Activated CD8-positive, alpha-beta T cell treated with anti-CD3 and anti-CD28 coated beads for 36 hours (primary cell): ENCODE measurements around the gene CLDN6. TPM values are rescaled to one million over a fixed set of nuclear protein-coding genes. Genes with fewer than 3 reads are reported as not detected.

Source experiments
- ATAC-seq: fragments of 200-7000 bp; cut with Tn5 transposase; one replicate; pipeline ENCODE4 v1.10.0; 2021; ENCODE audit warnings: mild to moderate bottlenecking, moderate library complexity
- CTCF ChIA-PET: fragments of 350-600 bp; sonication (Branson Sonifier 250); formaldehyde crosslinking; loops from one replicate; lab custom pipeline; 2021; ENCODE audit warnings: antibody characterized with exemption; lab: Charles Lee
- POLR2A ChIA-PET: fragments of 350-600 bp; sonication (Branson Sonifier 250); formaldehyde crosslinking; loops from one replicate; lab custom pipeline; 2021; ENCODE audit warnings: antibody characterized with exemption; lab: Charles Lee
- DNase-seq: peaks from one replicate; pipeline ENCODE4 v3.0.0-alpha.2; 2020
- H3K27ac Mint-ChIP-seq: one replicate; pipeline ENCODE4 v1.8.0; 2021; ENCODE audit warnings: mild to moderate bottlenecking, mixed read lengths
- H3K27me3 Mint-ChIP-seq: one replicate; pipeline ENCODE4 v1.8.0; 2021; ENCODE audit warnings: mixed read lengths
- H3K36me3 Mint-ChIP-seq: one replicate; pipeline ENCODE4 v1.8.0; 2021; ENCODE audit warnings: low read depth, mixed read lengths
- H3K4me1 Mint-ChIP-seq: one replicate; pipeline ENCODE4 v1.8.0; 2021; ENCODE audit warnings: low read depth, mixed read lengths
- H3K4me3 Mint-ChIP-seq: one replicate; pipeline ENCODE4 v1.8.0; 2021; ENCODE audit warnings: mild to moderate bottlenecking, moderate library complexity, mixed read lengths
- H3K9me3 Mint-ChIP-seq: one replicate; pipeline ENCODE4 v1.8.0; 2021; ENCODE audit warnings: mixed read lengths
- CTCF ChIP-seq: fragments of 200-600 bp; IDR thresholded peaks from one replicate; pipeline ENCODE4 v1.8.0; 2022; ENCODE audit warnings: antibody characterized with exemption, mild to moderate bottlenecking
- intact Hi-C: fragments of 100-400 bp; cut with micrococcal nuclease; formaldehyde crosslinking; loops from one replicate; pipeline ENCODE4 v1.10.0; 2022
- total RNA-seq, 2 experiments: library from RNA; stranded (reverse); gene quantifications; one replicate each; pipeline ENCODE4 v1.2.3, GENCODE V29; 2021

Gene CLDN6
- total RNA-seq, 2 experiments from 2014 or later: not detected

- POLR2A ChIA-PET: interaction anchor here (0.6 to 2.8 kb wide), 6 partner anchors 8 to 78 kb away, joined by 3 to 9 read pairs (median 4); no protein-coding TSS in a partner anchor
These were observed 33.5 kb upstream of the CLDN6 start for GRCh38 chr16:3051494-3051893.

GRCh38 chr16:3051009-3051408 lies 33.0 kb upstream of the CLDN6 start:
- Mint-ChIP-seq H3K4me1 (peaks cover 34% of the 10 kb centered on the region), H3K27me3 (peaks cover 10% of the 10 kb centered on the region), H3K9me3 (no peaks in the 10 kb centered on the region), H3K27ac (no peak overlapping the region), H3K36me3 (peaks cover 20% of the 10 kb centered on the region), H3K4me3 (no peak overlapping the region)
- TF ChIP-seq CTCF: no peak
- ChIA-PET CTCF (interaction anchor here (0.6 to 6.0 kb wide), 3 partner anchors 9 to 643 kb away, joined by 3 to 99 read pairs (median 5); no protein-coding TSS in a partner anchor), POLR2A (interaction anchor here (0.7 to 2.8 kb wide), 6 partner anchors 8 to 78 kb away, joined by 3 to 9 read pairs (median 4); no protein-coding TSS in a partner anchor)
- no peak for DNase-seq
- intact Hi-C loops: no loop called here
- ATAC-seq: no peak

More at GRCh38 chr16:3051494-3051893, 33.5 kb upstream of the CLDN6 start:
- H3K4me3 Mint-ChIP-seq: no peak overlapping the region
- H3K4me1 Mint-ChIP-seq: peaks cover 36% of the 10 kb centered on the region
- peaks cover 10% of the 10 kb centered on the region for H3K27me3 Mint-ChIP-seq
- intact Hi-C loops: no loop called here
- H3K36me3 Mint-ChIP-seq: peaks cover 20% of the 10 kb centered on the region
- ATAC-seq (no peak), DNase-seq (no peak)
- H3K27ac Mint-ChIP-seq: no peak overlapping the region
- no peaks in the 10 kb centered on the region for H3K9me3 Mint-ChIP-seq
- CTCF ChIA-PET: interaction anchor here (0.6 to 6.0 kb wide), 3 partner anchors 10 to 642 kb away, joined by 3 to 99 read pairs (median 5); no protein-coding TSS in a partner anchor
- TF ChIP-seq CTCF: no peak

GRCh38 chr16:3050487-3050886 lies 32.5 kb upstream of the CLDN6 start:
- POLR2A ChIA-PET: interaction anchor here (0.7 to 2.8 kb wide), 4 partner anchors 9 to 79 kb away, joined by 3 to 9 read pairs (median 6); no protein-coding TSS in a partner anchor
- CTCF ChIA-PET: interaction anchor here (1.6 to 6.0 kb wide), 3 partner anchors 9 to 79 kb away, joined by 4 to 99 read pairs (median 36); no protein-coding TSS in a partner anchor
- peaks cover 19% of the 10 kb centered on the region for H3K36me3 Mint-ChIP-seq
- no peak for ATAC-seq
- intact Hi-C loops: no loop called here
- no peak for DNase-seq
- TF ChIP-seq CTCF: no peak
- H3K9me3 Mint-ChIP-seq: no peaks in the 10 kb centered on the region
- H3K27ac Mint-ChIP-seq: no peak overlapping the region
- no peak overlapping the region for H3K4me3 Mint-ChIP-seq
- peaks cover 11% of the 10 kb centered on the region for H3K27me3 Mint-ChIP-seq
- H3K4me1 Mint-ChIP-seq: peaks cover 31% of the 10 kb centered on the region

GRCh38 chr16:3049921-3050481 lies 32.0 kb upstream of the CLDN6 start:
- CTCF ChIA-PET: interaction anchor here (1.6 to 6.0 kb wide), 3 partner anchors 9 to 80 kb away, joined by 4 to 99 read pairs (median 36); no protein-coding TSS in a partner anchor
- no peaks in the 10 kb centered on the region for H3K9me3 Mint-ChIP-seq
- H3K4me3 Mint-ChIP-seq: no peak overlapping the region
- POLR2A ChIA-PET: interaction anchor here (1.3 to 2.8 kb wide), 3 partner anchors 9 to 49 kb away, joined by 4 to 9 read pairs (median 9); no protein-coding TSS in a partner anchor
- peaks cover 30% of the 10 kb centered on the region for H3K4me1 Mint-ChIP-seq
- no peak for DNase-seq
- intact Hi-C loops: no loop called here
- no peak for ATAC-seq
- peaks cover 15% of the 10 kb centered on the region for H3K27me3 Mint-ChIP-seq
- no peak for TF ChIP-seq CTCF
- H3K27ac Mint-ChIP-seq: no peak overlapping the region
- peaks cover 14% of the 10 kb centered on the region for H3K36me3 Mint-ChIP-seq

- no peak for DNase-seq
- CTCF ChIA-PET: interaction anchor here (1.2 to 6.0 kb wide), 4 partner anchors 12 to 82 kb away, joined by 4 to 99 read pairs (median 26); no protein-coding TSS in a partner anchor
- no peak overlapping the region for H3K4me3 Mint-ChIP-seq
These were observed 29.4 kb upstream of the CLDN6 start for GRCh38 chr16:3047387-3047720.

More at GRCh38 chr16:3047387-3047720, 29.4 kb upstream of the CLDN6 start:
- TF ChIP-seq CTCF: no peak
- H3K27me3 Mint-ChIP-seq: peaks cover 30% of the 10 kb centered on the region
- no peaks in the 10 kb centered on the region for H3K9me3 Mint-ChIP-seq
- peaks cover 21% of the 10 kb centered on the region for H3K4me1 Mint-ChIP-seq
- no peak for ATAC-seq
- POLR2A ChIA-PET: interaction anchor here (0.5 to 2.2 kb wide), 9 partner anchors 8 to 41 kb away, joined by 3 to 7 read pairs (median 5); partner anchors contain the start of gene TNFRSF12A
- peaks cover 2% of the 10 kb centered on the region for H3K36me3 Mint-ChIP-seq
- intact Hi-C loops: no loop called here
- H3K27ac Mint-ChIP-seq: no peak overlapping the region
